Kidney (tissue), 14 donors: ENCODE measurements around the gene SPTBN5. TPM values are rescaled to one million over a fixed set of nuclear protein-coding genes. Genes with fewer than 3 reads are reported as not detected.

Source experiments
- DNase-seq, 5 donors: peaks; one replicate each; pipeline ENCODE4 v3.0.0-alpha.2; 2013 to 2020
- FAIRE-seq: peaks from 2 replicates; lab custom pipeline; 2012; peaks lifted over from hg19 to GRCh38; lab: Jason Lieb, UNC
- H3K27ac ChIP-seq, 2 donors: one replicate each; pipeline ENCODE4 v1.7.0; 2013; ENCODE audit warnings: low read depth in 2 of 2, low read length in 2 of 2, inconsistent platforms in 1 of 2
- H3K27me3 ChIP-seq: one replicate; pipeline ENCODE4 v1.7.1; 2013; ENCODE audit warnings: low read length, inconsistent platforms; ENCODE audit not compliant: control insufficient read depth, insufficient read depth
- H3K36me3 ChIP-seq, 3 donors: one replicate each; pipeline versions ENCODE4 v1.7.0 to v1.7.1; 2013; ENCODE audit warnings: low read length in 3 of 3, control low read depth in 1 of 3, inconsistent platforms in 1 of 3; ENCODE audit not compliant: insufficient read depth in 3 of 3, control insufficient read depth in 2 of 3
- H3K4me1 ChIP-seq, 3 donors: one replicate each; pipeline versions ENCODE4 v1.7.0 to v1.7.1; 2013; ENCODE audit warnings: low read length in 3 of 3, inconsistent platforms in 1 of 3, low read depth in 1 of 3; ENCODE audit not compliant: control insufficient read depth in 2 of 3, insufficient read depth in 2 of 3
- H3K4me3 ChIP-seq, 3 donors: one replicate each; pipeline versions ENCODE4 v1.7.0 to v1.8.1; 2013; ENCODE audit warnings: low read length in 3 of 3, control low read depth in 1 of 3, inconsistent platforms in 1 of 3
- H3K9ac ChIP-seq, 3 donors: one replicate each; pipeline versions ENCODE4 v1.7.0 to v1.7.1; 2013; ENCODE audit warnings: low read length in 3 of 3, control low read depth in 1 of 3, inconsistent platforms in 1 of 3
- H3K9me3 ChIP-seq, 3 donors: one replicate each; pipeline versions ENCODE4 v1.7.0 to v1.7.1; 2013; ENCODE audit warnings: low read length in 3 of 3, control low read depth in 1 of 3, inconsistent platforms in 1 of 3; ENCODE audit not compliant: control insufficient read depth in 2 of 3, insufficient read depth in 1 of 3
- intact Hi-C: fragments of 100-400 bp; cut with DNase I; formaldehyde crosslinking; loops from one replicate; pipeline ENCODE4 v1.11.1; 2022
- polyA plus RNA-seq: library from polyadenylated mRNA; stranded (reverse); fragments of 350-450 nt; fragmentation: Illumina TruSeq; extraction: RNeasy Lipid Tissue Mini Kit (QIAGEN cat#74804); gene quantifications from one replicate; pipeline ENCODE4 v1.2.3, GENCODE V29; 2014; ENCODE audit warnings: low read depth, low replicate concordance; ENCODE audit not compliant: insufficient read depth
- total RNA-seq: library from RNA; stranded (reverse); fragmentation: NEBNext Ultra II Directional; extraction: Animal tissue kit (Norgen Biotek cat#: 25700); gene quantifications from one replicate; pipeline ENCODE4 v1.2.1, GENCODE V29; 2021
- TF ChIP-seq, protein P1 (sequence below): IDR thresholded peaks from 3 replicates; pipeline ENCODE4 v1.5.1; 2012; ENCODE audit warnings: mild to moderate bottlenecking, moderate library complexity, borderline replicate concordance; ENCODE audit not compliant: insufficient read depth; ENCODE audit errors: extremely low read depth
- donor health status: control.
- donor health status: control.
- donor health status: control.
- donor health status: control.
- donor health status: control.
- donor health status: DM: yes; HTN: yes; CAD: no.
- donor health status: Normal renal cell carcinoma (clear cell type).

The SPTBN5 gene
- total and polyA plus RNA-seq, 2 donors from 2014 or later: 1.2 to 2.6 TPM

- DNase-seq: no peak
Observed at GRCh38 chr15:41868321-41868720, 25.5 kb downstream of the SPTBN5 start.

GRCh38 chr15:41866872-41867579, 26.8 kb downstream of the SPTBN5 start:
- DNase-seq (no peak), FAIRE-seq (no peak)
- Histone ChIP-seq H3K9me3 (no peaks in the 10 kb centered on the region), H3K36me3 (no peaks in the 10 kb centered on the region), H3K4me1 (no peaks in the 10 kb centered on the region), H3K27ac (no peak overlapping the region), H3K27me3 (no peaks in the 10 kb centered on the region), H3K9ac (no peak overlapping the region), H3K4me3 (no peak overlapping the region)
- TF ChIP-seq, protein P1, sequence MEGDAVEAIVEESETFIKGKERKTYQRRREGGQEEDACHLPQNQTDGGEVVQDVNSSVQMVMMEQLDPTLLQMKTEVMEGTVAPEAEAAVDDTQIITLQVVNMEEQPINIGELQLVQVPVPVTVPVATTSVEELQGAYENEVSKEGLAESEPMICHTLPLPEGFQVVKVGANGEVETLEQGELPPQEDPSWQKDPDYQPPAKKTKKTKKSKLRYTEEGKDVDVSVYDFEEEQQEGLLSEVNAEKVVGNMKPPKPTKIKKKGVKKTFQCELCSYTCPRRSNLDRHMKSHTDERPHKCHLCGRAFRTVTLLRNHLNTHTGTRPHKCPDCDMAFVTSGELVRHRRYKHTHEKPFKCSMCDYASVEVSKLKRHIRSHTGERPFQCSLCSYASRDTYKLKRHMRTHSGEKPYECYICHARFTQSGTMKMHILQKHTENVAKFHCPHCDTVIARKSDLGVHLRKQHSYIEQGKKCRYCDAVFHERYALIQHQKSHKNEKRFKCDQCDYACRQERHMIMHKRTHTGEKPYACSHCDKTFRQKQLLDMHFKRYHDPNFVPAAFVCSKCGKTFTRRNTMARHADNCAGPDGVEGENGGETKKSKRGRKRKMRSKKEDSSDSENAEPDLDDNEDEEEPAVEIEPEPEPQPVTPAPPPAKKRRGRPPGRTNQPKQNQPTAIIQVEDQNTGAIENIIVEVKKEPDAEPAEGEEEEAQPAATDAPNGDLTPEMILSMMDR: no peak
- intact Hi-C loops: no loop called here

More at GRCh38 chr15:41868321-41868720, 25.5 kb downstream of the SPTBN5 start:
- H3K36me3 ChIP-seq: no peaks in the 10 kb centered on the region
- no peak overlapping the region for H3K27ac ChIP-seq
- H3K4me3 ChIP-seq: no peak overlapping the region
- intact Hi-C loops: no loop called here
- no peaks in the 10 kb centered on the region for H3K27me3 ChIP-seq
- H3K9ac ChIP-seq: no peak overlapping the region
- no peaks in the 10 kb centered on the region for H3K9me3 ChIP-seq
- no peak for FAIRE-seq
- TF ChIP-seq, protein P1: no peak
- no peaks in the 10 kb centered on the region for H3K4me1 ChIP-seq

DNA sequence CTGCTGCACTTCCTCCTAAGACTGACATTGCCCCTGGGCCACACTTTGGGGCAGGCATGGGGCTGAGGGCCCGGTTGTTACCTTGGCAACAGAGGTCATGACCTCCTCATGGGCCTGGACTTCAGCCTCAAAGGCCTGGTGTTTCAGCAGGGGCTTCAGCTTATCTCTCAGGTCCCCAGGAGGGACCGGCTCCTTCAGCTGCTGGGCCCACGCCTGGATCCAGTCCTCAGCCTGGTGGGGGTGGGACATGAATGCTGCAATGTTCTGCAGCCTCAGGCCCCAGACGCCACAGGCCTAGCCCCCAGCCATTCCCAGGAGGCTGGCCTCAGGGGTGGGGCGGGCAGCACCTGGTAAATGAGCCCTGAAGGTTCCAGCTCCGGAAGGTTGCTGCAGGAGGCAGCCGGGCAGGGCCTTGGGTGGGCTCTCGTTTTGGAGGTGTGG, 27.6 kb downstream of the SPTBN5 start:
- Histone ChIP-seq H3K9me3 (no peaks in the 10 kb centered on the region), H3K27me3 (no peaks in the 10 kb centered on the region), H3K9ac (no peak overlapping the region), H3K36me3 (no peaks in the 10 kb centered on the region), H3K4me1 (no peaks in the 10 kb centered on the region), H3K27ac (no peak overlapping the region), H3K4me3 (no peak overlapping the region)
- intact Hi-C loops: no loop called here
- TF ChIP-seq, protein P1: no peak
- FAIRE-seq (no peak), DNase-seq (no peak)
